ENCODE results near the gene ETS1.

ETS1 gene

DNA sequence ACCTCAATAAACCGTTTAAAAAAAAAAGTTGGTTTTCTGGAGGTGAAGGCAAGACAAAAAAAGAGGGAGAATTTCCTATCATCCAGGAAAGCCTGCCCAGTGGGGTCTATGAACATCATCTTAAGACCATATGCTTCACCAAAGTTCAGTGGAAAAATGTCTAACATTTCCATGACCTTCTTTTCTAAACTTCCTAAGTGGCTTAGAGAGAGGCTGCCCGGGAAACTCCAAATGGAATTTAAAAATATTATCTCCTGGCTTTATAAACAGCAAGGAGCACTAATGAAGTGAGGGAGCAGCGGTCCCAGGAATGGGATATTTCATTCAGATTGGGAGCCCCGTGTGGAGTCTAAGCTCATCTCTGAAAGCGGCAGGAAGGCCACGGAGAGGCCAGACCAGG lies 46.9 kb downstream of the ETS1 start:
- H3K4me3 ChIP-seq (IDR thresholded peaks at IDR 0.05; ENCODE audit: insufficient read depth, low read depth, low read length) = no peak overlapping the region
- no peaks in the 10 kb centered on the region for H3K4me1 ChIP-seq (ENCODE audit: low read depth, poor library complexity, severe bottlenecking)
- H3K4me2 ChIP-seq = no peak overlapping the region
- H4K20me1 ChIP-seq (ENCODE audit: insufficient read depth) = no peaks in the 10 kb centered on the region
- H3K27me3 ChIP-seq (ENCODE audit: insufficient read depth, low read depth) = no peaks in the 10 kb centered on the region
- no peaks in the 10 kb centered on the region for H3K36me3 ChIP-seq (ENCODE audit: insufficient read depth)
- no peak overlapping the region for H3K27ac ChIP-seq
- no peaks in the 10 kb centered on the region for H3K79me2 ChIP-seq (ENCODE audit: insufficient read depth, low read depth)
- H2AFZ ChIP-seq (ENCODE audit: low read depth) = no peak overlapping the region
- no peak overlapping the region for H3K9ac ChIP-seq
- TF ChIP-seq, protein P1, sequence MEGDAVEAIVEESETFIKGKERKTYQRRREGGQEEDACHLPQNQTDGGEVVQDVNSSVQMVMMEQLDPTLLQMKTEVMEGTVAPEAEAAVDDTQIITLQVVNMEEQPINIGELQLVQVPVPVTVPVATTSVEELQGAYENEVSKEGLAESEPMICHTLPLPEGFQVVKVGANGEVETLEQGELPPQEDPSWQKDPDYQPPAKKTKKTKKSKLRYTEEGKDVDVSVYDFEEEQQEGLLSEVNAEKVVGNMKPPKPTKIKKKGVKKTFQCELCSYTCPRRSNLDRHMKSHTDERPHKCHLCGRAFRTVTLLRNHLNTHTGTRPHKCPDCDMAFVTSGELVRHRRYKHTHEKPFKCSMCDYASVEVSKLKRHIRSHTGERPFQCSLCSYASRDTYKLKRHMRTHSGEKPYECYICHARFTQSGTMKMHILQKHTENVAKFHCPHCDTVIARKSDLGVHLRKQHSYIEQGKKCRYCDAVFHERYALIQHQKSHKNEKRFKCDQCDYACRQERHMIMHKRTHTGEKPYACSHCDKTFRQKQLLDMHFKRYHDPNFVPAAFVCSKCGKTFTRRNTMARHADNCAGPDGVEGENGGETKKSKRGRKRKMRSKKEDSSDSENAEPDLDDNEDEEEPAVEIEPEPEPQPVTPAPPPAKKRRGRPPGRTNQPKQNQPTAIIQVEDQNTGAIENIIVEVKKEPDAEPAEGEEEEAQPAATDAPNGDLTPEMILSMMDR (conservative IDR thresholded peaks at IDR 0.05; ENCODE audit: low read depth, low read length) = no peak

DNA sequence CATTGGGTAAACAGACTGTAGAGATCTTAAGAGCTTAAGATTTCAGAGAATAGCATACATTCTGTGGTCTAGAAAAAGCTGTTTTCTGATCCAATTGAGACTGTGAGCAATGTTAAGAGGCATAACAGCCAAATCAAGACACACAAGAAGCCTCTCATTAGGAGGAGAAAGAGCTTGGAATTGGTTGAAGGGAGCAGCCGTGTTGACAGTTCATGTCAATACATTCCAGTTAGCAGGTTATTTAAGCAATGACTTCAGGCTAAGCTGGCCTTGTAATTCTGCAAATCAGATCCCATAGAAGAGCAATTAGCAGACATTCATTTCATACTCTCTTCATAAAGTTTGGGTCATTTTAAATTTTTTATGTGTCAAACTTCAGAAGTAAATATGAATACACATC lies 50.9 kb downstream of the ETS1 start:
- no peak overlapping the region for H3K4me2 ChIP-seq
- no peak overlapping the region for H3K27ac ChIP-seq
- no peaks in the 10 kb centered on the region for H3K36me3 ChIP-seq (ENCODE audit: insufficient read depth)
- H2AFZ ChIP-seq (ENCODE audit: low read depth) = no peak overlapping the region
- H3K27me3 ChIP-seq (ENCODE audit: insufficient read depth, low read depth) = no peaks in the 10 kb centered on the region
- H3K4me3 ChIP-seq (IDR thresholded peaks at IDR 0.05; ENCODE audit: insufficient read depth, low read depth, low read length) = no peak overlapping the region
- H3K9ac ChIP-seq = no peak overlapping the region
- no peaks in the 10 kb centered on the region for H4K20me1 ChIP-seq (ENCODE audit: insufficient read depth)
- no peaks in the 10 kb centered on the region for H3K4me1 ChIP-seq (ENCODE audit: low read depth, poor library complexity, severe bottlenecking)
- H3K79me2 ChIP-seq (ENCODE audit: insufficient read depth, low read depth) = no peaks in the 10 kb centered on the region
- TF ChIP-seq, protein P1 (conservative IDR thresholded peaks at IDR 0.05; ENCODE audit: low read depth, low read length) = no peak

DNA sequence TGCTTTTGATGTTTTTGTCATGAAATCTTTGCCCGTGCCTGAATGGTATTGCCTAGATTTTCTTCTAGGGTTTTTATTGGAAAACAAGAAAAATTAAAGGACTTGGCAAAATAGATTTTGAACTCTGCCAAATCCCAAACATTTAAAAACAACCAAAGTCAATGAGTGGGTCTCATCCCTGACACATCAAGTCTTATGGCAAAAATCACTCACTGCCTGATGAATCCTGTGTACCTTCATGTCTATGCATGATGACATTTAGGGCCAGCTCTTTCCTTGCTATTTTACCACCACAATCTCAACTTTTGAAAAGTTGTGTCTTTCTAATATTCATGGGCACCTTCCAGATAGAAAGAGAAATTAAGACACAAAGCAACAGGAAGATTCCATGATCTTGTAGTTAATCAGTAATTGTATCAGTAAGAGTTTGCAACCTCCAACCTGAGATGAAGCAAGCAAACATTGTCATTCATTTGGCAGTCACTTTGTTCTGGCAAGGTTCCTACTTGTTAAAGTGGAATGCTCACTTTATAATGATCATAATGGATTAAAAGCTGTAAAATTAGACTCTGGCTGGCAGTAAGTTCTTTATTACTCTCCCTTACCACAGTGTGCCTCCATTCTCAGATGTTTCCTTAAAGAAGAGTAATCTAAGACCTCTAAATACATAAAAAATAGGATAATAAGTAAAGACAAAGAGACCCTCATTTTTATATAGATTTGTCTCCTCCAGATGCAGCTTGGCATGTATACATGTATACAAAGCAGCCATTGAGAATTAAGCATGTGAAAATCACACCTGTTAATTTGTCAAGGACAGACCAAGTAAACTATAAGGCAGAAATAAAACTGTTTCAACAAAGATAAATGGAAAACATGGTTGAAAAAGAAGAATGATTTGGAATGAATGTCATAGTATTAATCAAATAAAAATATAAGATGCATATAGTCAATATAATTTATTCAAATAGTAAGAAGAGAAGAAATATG lies 51.6 kb downstream of the ETS1 start:
- no peak overlapping the region for H3K4me2 ChIP-seq
- no peaks in the 10 kb centered on the region for H3K79me2 ChIP-seq (ENCODE audit: insufficient read depth, low read depth)
- H3K9ac ChIP-seq = no peak overlapping the region
- H3K4me1 ChIP-seq (ENCODE audit: low read depth, poor library complexity, severe bottlenecking) = no peaks in the 10 kb centered on the region
- no peaks in the 10 kb centered on the region for H3K36me3 ChIP-seq (ENCODE audit: insufficient read depth)
- no peaks in the 10 kb centered on the region for H3K27me3 ChIP-seq (ENCODE audit: insufficient read depth, low read depth)
- no peak overlapping the region for H3K27ac ChIP-seq
- H4K20me1 ChIP-seq (ENCODE audit: insufficient read depth) = no peaks in the 10 kb centered on the region
- no peak overlapping the region for H3K4me3 ChIP-seq (IDR thresholded peaks at IDR 0.05; ENCODE audit: insufficient read depth, low read depth, low read length)
- TF ChIP-seq, protein P1 (conservative IDR thresholded peaks at IDR 0.05; ENCODE audit: low read depth, low read length) = no peak
- H2AFZ ChIP-seq (ENCODE audit: low read depth) = no peak overlapping the region

DNA sequence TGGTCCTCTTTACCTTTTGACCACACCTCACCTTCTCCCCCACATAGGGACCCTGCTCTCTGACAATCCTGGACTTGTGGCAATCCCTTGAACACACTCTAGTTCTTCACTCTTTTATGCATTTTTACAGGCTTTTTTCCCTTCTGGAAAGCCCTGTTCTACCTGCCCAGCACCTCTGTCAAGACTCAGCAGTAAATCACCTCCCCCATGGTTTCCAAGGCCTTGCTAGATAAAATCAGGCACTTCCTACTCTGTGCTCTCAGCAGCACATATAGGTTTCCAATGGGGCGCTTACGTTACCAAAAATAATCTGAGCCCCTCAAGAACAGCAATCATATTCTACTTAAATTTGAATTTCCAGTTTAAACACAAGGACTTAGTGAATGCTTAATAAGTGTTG lies 53.9 kb downstream of the ETS1 start:
- Histone ChIP-seq H3K27me3 (ENCODE audit: insufficient read depth, low read depth) (no peaks in the 10 kb centered on the region), H4K20me1 (ENCODE audit: insufficient read depth) (no peaks in the 10 kb centered on the region), H2AFZ (ENCODE audit: low read depth) (no peak overlapping the region), H3K36me3 (ENCODE audit: insufficient read depth) (no peaks in the 10 kb centered on the region), H3K4me2 (no peak overlapping the region), H3K4me1 (ENCODE audit: low read depth, poor library complexity, severe bottlenecking) (no peaks in the 10 kb centered on the region), H3K27ac (no peak overlapping the region), H3K4me3 (IDR thresholded peaks at IDR 0.05; ENCODE audit: insufficient read depth, low read depth, low read length) (no peak overlapping the region), H3K79me2 (ENCODE audit: insufficient read depth, low read depth) (no peaks in the 10 kb centered on the region), H3K9ac (no peak overlapping the region)
- TF ChIP-seq, protein P1 (conservative IDR thresholded peaks at IDR 0.05; ENCODE audit: low read depth, low read length) = no peak
